ENCODE results near the gene HMOX1.

DNA sequence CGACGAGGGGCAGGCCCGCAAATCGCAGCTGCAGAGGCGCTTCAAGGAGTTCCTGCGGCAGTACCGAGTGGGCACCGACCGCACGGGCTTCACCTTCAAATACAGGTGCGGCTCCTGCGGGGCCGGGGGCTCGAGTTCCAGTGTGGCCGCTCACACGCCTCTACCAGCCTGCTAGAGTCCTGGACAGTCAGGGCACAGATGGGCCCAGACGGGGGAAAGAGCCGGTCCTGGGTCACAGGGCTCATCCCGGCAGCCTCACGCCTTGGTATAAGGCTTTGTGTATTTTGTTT, 19.6 kb downstream of the HMOX1 start:
- TF ChIP-seq EZH2phosphoT487 (conservative IDR thresholded peaks at IDR 0.05; ENCODE audit: low read length), result no peak
- TF ChIP-seq, protein P1, sequence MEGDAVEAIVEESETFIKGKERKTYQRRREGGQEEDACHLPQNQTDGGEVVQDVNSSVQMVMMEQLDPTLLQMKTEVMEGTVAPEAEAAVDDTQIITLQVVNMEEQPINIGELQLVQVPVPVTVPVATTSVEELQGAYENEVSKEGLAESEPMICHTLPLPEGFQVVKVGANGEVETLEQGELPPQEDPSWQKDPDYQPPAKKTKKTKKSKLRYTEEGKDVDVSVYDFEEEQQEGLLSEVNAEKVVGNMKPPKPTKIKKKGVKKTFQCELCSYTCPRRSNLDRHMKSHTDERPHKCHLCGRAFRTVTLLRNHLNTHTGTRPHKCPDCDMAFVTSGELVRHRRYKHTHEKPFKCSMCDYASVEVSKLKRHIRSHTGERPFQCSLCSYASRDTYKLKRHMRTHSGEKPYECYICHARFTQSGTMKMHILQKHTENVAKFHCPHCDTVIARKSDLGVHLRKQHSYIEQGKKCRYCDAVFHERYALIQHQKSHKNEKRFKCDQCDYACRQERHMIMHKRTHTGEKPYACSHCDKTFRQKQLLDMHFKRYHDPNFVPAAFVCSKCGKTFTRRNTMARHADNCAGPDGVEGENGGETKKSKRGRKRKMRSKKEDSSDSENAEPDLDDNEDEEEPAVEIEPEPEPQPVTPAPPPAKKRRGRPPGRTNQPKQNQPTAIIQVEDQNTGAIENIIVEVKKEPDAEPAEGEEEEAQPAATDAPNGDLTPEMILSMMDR (IDR thresholded peaks at IDR 0.05; ENCODE audit: insufficient read depth, low read length, poor library complexity, severe bottlenecking), result no peak
